ENCODE data around the gene DR1. TPM values are rescaled to one million over a fixed set of nuclear protein-coding genes. Genes with fewer than 3 reads are reported as not detected.

DR1 gene
- total and polyA plus RNA-seq, 8 donors: 10.2 to 78.2 (median 23.8) TPM

- Histone ChIP-seq H3K27me3 (no peaks in the 10 kb centered on the region), H3K36me3 (no peaks in the 10 kb centered on the region), H3K9me3 (no peaks in the 10 kb centered on the region), H3K27ac (no peak overlapping the region), H3K4me3 (no peak overlapping the region), H3K4me1 (no peaks in the 10 kb centered on the region)
- intact Hi-C loops (cut with DNase I; ENCODE audit: low total_unique reads): no loop called here
- WGBS, 5 donors: 79 to 95% (median 93%) methylated on average over 2 of the region's 2 CpGs
- no peak for DNase-seq
- TF ChIP-seq POLR2AphosphoS5 (IDR thresholded peaks at IDR 0.05) (no peak), EP300 (IDR thresholded peaks at IDR 0.05) (no peak), CTCF (IDR thresholded peaks at IDR 0.05) (no peak), POLR2A (IDR thresholded peaks at IDR 0.05) (no peak)
Measured at GRCh38 chr1:93331412-93331811, 14.3 kb upstream of the DR1 start.

- Histone ChIP-seq H3K27me3 (no peaks in the 10 kb centered on the region), H3K36me3 (peaks cover 0 to 3% (median 0%) of the 10 kb centered on the region in 4 donors), H3K4me1 (no peaks in the 10 kb centered on the region), H3K4me3 (no peak overlapping the region), H3K27ac (no peak overlapping the region), H3K9me3 (no peaks in the 10 kb centered on the region)
- no peak for TF ChIP-seq CTCF (IDR thresholded peaks at IDR 0.05)
- no peak for TF ChIP-seq POLR2AphosphoS5 (IDR thresholded peaks at IDR 0.05)
- no peak for TF ChIP-seq EP300 (IDR thresholded peaks at IDR 0.05)
- TF ChIP-seq POLR2A (IDR thresholded peaks at IDR 0.05): no peak
- WGBS, 5 donors: 53 to 81% (median 68%) methylated on average over 1 of the region's 1 CpG
- no peak for DNase-seq
- intact Hi-C loops (cut with DNase I; ENCODE audit: low total_unique reads): no loop called here
Measured at GRCh38 chr1:93332368-93332767, 13.3 kb upstream of the DR1 start.

- peak overlapping the region in 1 of 5 donors; percentile 21 for H3K27ac ChIP-seq
- H3K4me3 ChIP-seq: no peak overlapping the region
- TF ChIP-seq POLR2A (IDR thresholded peaks at IDR 0.05) (no peak), POLR2AphosphoS5 (IDR thresholded peaks at IDR 0.05) (no peak), EP300 (IDR thresholded peaks at IDR 0.05) (no peak), CTCF (IDR thresholded peaks at IDR 0.05) (no peak)
- H3K27me3 ChIP-seq: no peaks in the 10 kb centered on the region
- intact Hi-C loops (cut with DNase I; ENCODE audit: low total_unique reads): no loop called here
- H3K36me3 ChIP-seq: peaks cover 0 to 21% (median 9%) of the 10 kb centered on the region in 4 donors
- no peaks in the 10 kb centered on the region for H3K9me3 ChIP-seq
- 65 to 91% (median 69%) methylated on average over 4 to 5 of the region's 5 CpGs for WGBS, 5 donors
- H3K4me1 ChIP-seq: peaks cover 0 to 18% (median 0%) of the 10 kb centered on the region in 4 donors
- DNase-seq: no peak
Measured at GRCh38 chr1:93338387-93339146, 7.1 kb upstream of the DR1 start.

GRCh38 chr1:93339171-93339697, 6.5 kb upstream of the DR1 start:
- intact Hi-C loops (cut with DNase I; ENCODE audit: low total_unique reads): no loop called here
- 24 to 42% (median 31%) methylated on average over 2 to 3 of the region's 3 CpGs for WGBS, 5 donors
- no peak overlapping the region for H3K4me3 ChIP-seq
- DNase-seq: no peak
- peaks cover 0 to 21% (median under 1%) of the 10 kb centered on the region in 4 donors for H3K4me1 ChIP-seq
- no peaks in the 10 kb centered on the region for H3K27me3 ChIP-seq
- no peak for TF ChIP-seq POLR2AphosphoS5 (IDR thresholded peaks at IDR 0.05)
- H3K27ac ChIP-seq: peak overlapping the region in 1 of 5 donors; percentile 21
- H3K36me3 ChIP-seq: peaks cover 0 to 21% (median 9%) of the 10 kb centered on the region in 4 donors
- no peaks in the 10 kb centered on the region for H3K9me3 ChIP-seq

GRCh38 chr1:93340090-93340489, 5.6 kb upstream of the DR1 start:
- H3K9me3 ChIP-seq: no peaks in the 10 kb centered on the region

More at GRCh38 chr1:93340090-93340489, 5.6 kb upstream of the DR1 start:
- intact Hi-C loops (cut with DNase I; ENCODE audit: low total_unique reads): no loop called here
- Histone ChIP-seq H3K4me1 (peaks cover 0 to 24% (median 2%) of the 10 kb centered on the region in 4 donors), H3K4me3 (no peak overlapping the region), H3K27ac (no peak overlapping the region), H3K36me3 (peaks cover 0 to 21% (median 9%) of the 10 kb centered on the region in 4 donors), H3K27me3 (no peaks in the 10 kb centered on the region)
- no peak for DNase-seq
- TF ChIP-seq POLR2AphosphoS5 (IDR thresholded peaks at IDR 0.05) (no peak), CTCF (IDR thresholded peaks at IDR 0.05) (no peak), POLR2A (IDR thresholded peaks at IDR 0.05) (no peak), EP300 (IDR thresholded peaks at IDR 0.05) (no peak)
